Measurements from ENCODE around the gene EGFR.

EGFR gene

DNA sequence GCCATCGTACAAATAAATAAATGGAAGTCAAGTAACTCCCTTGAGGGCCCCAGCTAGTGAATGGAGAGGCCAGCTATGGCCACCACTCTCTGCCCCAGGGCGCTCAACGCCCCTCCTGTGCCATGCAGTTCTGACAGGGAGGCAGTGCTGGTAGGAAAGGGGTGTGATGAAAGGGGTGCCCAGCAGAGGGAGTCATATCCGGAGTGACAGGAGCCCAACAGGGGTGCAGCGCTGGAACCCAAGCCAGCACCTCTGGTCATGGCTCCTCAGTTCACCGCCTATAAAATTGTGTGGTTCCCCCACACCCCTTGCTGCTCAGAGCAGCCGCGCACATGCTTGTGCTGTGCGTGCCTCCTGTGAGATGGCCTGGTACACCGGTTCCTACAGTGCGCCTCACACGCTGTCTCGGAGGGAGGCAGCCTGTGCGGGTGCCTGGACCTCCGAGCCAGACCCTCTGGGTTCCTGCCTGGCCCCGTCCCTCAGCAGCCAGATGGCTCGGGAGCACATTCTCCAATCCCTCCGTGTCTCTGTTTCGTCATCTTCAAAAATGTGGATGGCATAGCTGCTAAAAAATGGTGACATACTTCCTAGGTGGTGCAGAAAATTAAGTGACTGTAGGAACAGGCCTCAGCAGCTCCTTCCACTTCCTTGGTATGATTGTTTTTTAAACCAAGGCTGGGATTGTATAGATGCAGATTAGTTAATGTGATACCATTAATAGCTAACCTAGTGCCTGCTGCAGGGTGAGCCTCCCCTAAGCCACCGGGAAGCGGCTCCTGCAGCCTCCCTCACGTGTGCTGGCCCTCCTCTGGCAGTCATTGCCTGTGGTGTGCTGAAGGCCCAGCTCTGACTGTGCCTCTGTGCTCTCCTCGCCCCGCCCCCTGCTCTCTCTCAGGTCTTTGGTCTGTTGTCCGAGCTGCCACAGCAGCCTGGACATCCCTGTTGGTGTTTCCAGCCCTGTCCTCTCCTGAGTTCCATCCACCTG is 125.8 kb downstream of the EGFR start:
- Histone ChIP-seq H3K27ac (no peak overlapping the region), H3K4me3 (IDR thresholded peaks at IDR 0.05; ENCODE audit: insufficient read depth, low read depth, low read length) (no peak overlapping the region), H3K4me2 (no peak overlapping the region), H3K36me3 (ENCODE audit: insufficient read depth) (no peaks in the 10 kb centered on the region), H3K79me2 (ENCODE audit: insufficient read depth, low read depth) (no peaks in the 10 kb centered on the region), H3K9ac (no peak overlapping the region), H3K4me1 (ENCODE audit: low read depth, poor library complexity, severe bottlenecking) (no peaks in the 10 kb centered on the region), H3K27me3 (ENCODE audit: insufficient read depth, low read depth) (no peaks in the 10 kb centered on the region), H4K20me1 (ENCODE audit: insufficient read depth) (no peaks in the 10 kb centered on the region), H2AFZ (ENCODE audit: low read depth) (no peak overlapping the region)
- TF ChIP-seq CTCF (conservative IDR thresholded peaks at IDR 0.05; ENCODE audit: low read depth, low read length), result peak; percentile 30; the same call in 1 of the 2 replicates

DNA sequence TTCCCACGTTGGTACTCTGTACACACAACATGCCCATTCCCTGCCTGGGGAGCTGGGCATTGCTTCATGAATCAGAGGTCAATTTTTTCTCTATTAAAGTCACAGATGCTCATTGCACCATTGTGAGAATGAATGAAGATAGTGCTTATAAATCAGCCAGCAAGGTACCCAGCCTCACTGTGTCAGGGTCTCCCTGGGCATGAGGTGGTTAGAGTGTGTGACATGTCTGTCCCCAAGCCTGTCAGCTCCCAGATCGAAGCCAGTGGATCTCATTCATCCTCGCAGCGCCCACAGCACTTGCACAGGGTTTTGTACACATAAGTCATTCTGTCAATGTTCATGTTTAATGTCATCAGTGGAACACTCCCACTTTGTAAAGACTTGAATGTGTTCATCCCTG is 126.8 kb downstream of the EGFR start:
- H2AFZ ChIP-seq (ENCODE audit: low read depth), result no peak overlapping the region
- H3K27ac ChIP-seq, result no peak overlapping the region
- no peaks in the 10 kb centered on the region for H3K27me3 ChIP-seq (ENCODE audit: insufficient read depth, low read depth)
- H3K4me2 ChIP-seq, result no peak overlapping the region
- H3K9ac ChIP-seq, result no peak overlapping the region
- no peaks in the 10 kb centered on the region for H4K20me1 ChIP-seq (ENCODE audit: insufficient read depth)
- no peaks in the 10 kb centered on the region for H3K4me1 ChIP-seq (ENCODE audit: low read depth, poor library complexity, severe bottlenecking)
- TF ChIP-seq CTCF (conservative IDR thresholded peaks at IDR 0.05; ENCODE audit: low read depth, low read length), result no peak
- no peak overlapping the region for H3K4me3 ChIP-seq (IDR thresholded peaks at IDR 0.05; ENCODE audit: insufficient read depth, low read depth, low read length)
- H3K79me2 ChIP-seq (ENCODE audit: insufficient read depth, low read depth), result no peaks in the 10 kb centered on the region
- H3K36me3 ChIP-seq (ENCODE audit: insufficient read depth), result no peaks in the 10 kb centered on the region

GRCh38 chr7:55147101-55147500 is 128.3 kb downstream of the EGFR start:
- TF ChIP-seq CTCF (conservative IDR thresholded peaks at IDR 0.05; ENCODE audit: low read depth, low read length), result no peak
- Histone ChIP-seq H3K4me3 (IDR thresholded peaks at IDR 0.05; ENCODE audit: insufficient read depth, low read depth, low read length) (no peak overlapping the region), H3K79me2 (ENCODE audit: insufficient read depth, low read depth) (no peaks in the 10 kb centered on the region), H3K27me3 (ENCODE audit: insufficient read depth, low read depth) (no peaks in the 10 kb centered on the region), H3K4me2 (no peak overlapping the region), H3K27ac (no peak overlapping the region), H4K20me1 (ENCODE audit: insufficient read depth) (no peaks in the 10 kb centered on the region), H3K36me3 (ENCODE audit: insufficient read depth) (no peaks in the 10 kb centered on the region), H3K9ac (no peak overlapping the region), H2AFZ (ENCODE audit: low read depth) (no peak overlapping the region), H3K4me1 (ENCODE audit: low read depth, poor library complexity, severe bottlenecking) (no peaks in the 10 kb centered on the region)

GRCh38 chr7:55147736-55148135 is 128.9 kb downstream of the EGFR start:
- Histone ChIP-seq H3K9ac (no peak overlapping the region), H3K79me2 (ENCODE audit: insufficient read depth, low read depth) (no peaks in the 10 kb centered on the region), H4K20me1 (ENCODE audit: insufficient read depth) (no peaks in the 10 kb centered on the region), H3K4me1 (ENCODE audit: low read depth, poor library complexity, severe bottlenecking) (no peaks in the 10 kb centered on the region), H3K27me3 (ENCODE audit: insufficient read depth, low read depth) (no peaks in the 10 kb centered on the region), H3K27ac (no peak overlapping the region), H2AFZ (ENCODE audit: low read depth) (no peak overlapping the region), H3K36me3 (ENCODE audit: insufficient read depth) (no peaks in the 10 kb centered on the region), H3K4me2 (no peak overlapping the region), H3K4me3 (IDR thresholded peaks at IDR 0.05; ENCODE audit: insufficient read depth, low read depth, low read length) (no peak overlapping the region)
- no peak for TF ChIP-seq CTCF (conservative IDR thresholded peaks at IDR 0.05; ENCODE audit: low read depth, low read length)

Measured in KMS-11 (cell line).